ENCODE measurements around the gene LHCGR.
A peak's percentile ranks its signal among the peaks of the same experiment; 100 is the strongest.

LHCGR gene

DNA sequence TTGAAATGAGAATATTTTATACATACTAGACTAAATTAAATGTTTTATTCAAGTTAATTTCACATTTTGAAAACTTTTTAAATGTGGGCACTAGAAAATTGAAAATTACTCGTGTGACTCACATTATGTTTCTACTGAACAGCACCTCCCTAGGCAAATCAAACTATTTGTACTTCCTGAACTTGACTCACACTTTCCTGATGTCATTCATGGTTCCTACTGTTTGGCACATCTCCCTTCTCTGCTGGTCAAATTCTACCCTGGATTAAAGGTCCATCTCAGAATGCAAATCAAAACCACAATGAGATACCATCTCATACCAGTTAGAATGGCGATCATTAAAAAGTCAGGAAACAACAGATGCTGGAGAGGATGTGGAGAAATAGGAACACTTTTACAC, 16.7 kb downstream of the LHCGR start:
- DNase-seq, result no peak

DNA sequence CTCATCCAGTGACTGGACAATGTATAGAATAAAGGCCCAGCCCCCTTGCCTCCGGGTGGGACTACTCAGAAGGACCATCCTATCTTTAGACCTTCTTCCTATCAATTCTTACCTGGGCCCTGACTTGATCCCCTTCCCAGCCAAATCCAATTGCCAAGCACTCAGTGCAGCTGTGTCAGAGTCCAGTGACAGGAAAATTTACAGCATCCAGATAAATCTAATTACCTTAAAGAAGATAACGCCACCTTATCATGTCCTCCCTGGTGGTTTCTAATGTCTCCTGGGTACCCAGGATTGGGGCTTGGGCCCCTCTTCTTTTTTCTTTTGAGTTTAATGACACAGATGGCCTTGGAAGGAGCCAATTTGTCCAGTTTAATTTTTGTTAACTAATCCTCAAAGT, 19.3 kb downstream of the LHCGR start:
- no peak for DNase-seq

DNA sequence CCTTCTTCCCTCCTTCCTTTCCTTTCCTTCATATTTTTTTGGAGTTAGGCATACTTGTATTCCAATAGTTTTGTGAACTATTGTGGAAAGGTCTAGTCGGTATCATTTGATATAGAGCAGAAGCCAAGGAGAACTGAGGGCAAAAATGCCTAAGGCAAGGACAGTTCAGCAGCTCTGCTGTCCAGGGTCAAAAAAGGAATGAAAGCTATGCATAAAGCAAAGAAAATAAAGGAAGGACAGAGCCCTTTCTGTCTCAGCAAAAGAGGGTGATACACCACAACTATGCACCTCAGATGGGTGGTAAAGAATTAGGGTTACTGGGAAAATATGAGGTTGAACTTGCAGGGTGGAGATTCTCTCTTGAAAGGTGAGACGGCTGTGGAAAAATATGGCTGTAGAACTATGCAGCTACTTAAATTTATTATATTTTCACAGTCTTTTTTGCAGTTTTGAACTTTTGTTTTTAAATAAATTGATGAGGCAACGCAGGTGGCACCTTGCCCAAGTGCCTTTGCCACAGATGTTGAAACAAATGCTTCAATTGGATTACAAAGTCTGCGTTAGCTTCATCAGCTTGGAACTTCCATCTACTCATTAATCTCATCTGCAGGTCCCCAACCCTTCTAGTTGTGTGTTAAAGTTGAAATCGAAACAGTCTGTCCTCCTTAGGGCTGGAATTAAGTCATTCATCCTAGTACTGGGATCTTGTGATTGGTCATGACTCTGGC, 20.8 kb downstream of the LHCGR start:
- DNase-seq, result no peak

DNA sequence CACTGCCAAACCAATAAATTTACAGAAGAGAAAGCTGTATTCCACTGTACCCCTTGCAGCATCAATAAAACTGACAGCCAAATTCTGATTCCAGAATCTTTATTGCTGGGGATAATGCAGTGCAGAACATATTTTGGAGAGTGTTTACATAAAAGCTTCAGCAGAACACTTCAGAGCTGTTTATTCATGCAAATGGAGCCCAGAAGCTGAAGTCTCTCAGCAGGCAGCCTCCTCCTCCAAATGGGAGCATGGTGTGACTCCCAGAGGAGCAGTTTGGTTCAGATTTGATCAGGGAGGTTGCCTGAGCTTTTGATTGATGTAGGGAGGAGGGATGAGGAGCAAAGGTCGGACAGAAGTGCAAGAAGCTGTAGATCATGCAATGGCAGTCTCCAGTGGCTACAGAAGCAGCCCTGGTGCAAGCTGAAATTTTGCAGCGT, 22.4 kb downstream of the LHCGR start:
- DNase-seq, result peak; percentile 97

DNA sequence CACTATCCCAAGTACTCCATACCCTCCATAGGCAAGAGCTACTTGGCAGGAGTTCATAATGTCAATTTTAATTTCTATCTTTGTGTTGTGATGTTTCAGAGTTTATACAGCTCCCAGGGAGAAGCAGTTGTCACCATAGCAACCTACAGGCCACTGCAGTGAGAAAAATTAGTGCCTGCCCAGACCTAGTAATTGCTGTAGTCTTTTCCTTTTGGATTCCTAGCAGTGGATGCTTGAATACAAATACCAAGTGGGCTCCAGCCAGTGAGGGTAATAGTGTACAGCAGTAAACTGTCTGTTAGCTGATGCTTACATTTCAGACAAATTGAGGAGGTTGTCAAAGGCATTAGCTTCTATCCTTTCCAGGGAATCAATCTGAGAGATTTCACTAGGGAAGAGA, 26.7 kb downstream of the LHCGR start:
- DNase-seq, result no peak

DNA sequence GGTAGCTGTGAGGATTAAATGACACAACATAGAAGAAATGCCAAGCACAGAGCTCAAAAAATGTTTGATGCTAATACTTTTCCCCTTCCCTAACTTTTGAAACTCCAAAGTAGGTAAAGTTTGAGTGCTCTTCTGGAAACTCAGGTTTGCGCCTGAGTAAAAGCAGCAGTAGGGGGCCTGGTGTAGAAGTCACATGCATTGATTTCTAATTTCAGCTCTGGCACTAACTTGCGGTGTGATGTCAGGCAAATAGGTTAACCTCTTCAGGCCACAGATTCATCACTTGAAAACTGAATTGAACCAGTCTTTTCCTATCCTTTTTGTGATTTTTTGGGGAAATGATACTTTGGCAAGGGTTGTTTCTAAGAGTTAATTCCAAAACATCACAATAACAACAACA, 27.2 kb downstream of the LHCGR start:
- no peak for DNase-seq

DNA sequence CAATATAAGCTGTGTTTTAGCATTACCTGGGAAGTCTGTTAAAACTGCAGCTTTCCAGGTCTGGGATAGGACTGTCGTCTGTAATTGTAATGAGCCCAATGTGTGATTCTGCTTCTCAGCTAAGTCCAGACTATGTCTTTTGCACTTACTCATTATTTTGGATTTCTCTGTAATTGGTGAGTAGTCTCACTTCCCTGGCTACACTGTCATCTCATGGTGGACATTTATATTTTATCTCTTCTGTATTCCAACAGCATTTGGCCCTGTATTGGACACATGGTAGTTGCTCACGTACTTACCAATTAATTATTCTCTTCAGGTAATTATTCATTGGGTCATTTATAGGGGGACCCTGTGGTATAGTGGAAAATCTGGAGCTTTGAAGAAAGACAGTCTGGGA, 28.0 kb downstream of the LHCGR start:
- no peak for DNase-seq

DNA sequence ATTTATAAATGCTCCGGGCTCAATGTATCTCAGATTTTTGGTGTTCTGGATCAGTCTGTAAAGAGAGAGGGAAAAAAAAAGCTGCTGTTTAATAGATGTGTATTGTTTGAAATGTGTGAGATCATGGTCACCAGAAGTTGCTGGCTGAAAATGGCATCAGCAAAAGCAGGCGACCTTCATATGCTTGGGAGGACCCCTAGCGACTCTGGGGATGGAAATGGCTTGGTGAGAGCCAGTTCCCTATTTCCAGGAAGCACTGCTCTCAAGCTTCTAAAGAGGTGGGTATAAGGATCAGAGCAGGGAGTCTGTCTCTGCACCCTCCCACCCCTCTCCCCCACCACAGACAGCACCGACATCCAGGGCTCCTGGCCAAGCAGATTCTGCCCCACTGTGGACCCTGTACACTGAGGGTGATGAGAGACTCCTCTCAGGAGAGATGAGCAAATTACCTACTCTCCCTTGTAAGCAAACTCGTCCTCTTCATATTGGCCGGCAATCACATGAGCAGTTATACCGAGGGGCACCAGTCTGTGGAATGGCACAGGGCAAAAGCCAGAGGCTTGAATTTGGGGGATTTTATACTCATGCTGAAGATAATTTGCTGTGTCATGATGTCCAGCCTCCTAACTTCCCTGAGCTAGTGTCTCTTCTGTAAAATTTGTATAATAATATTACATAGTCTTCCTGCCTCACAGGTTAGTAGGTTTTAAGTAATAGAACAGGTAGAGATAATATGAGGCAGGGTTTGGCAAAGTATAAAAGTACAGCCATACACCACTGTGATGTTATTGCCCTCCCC, 29.6 kb downstream of the LHCGR start:
- no peak for DNase-seq

DNA sequence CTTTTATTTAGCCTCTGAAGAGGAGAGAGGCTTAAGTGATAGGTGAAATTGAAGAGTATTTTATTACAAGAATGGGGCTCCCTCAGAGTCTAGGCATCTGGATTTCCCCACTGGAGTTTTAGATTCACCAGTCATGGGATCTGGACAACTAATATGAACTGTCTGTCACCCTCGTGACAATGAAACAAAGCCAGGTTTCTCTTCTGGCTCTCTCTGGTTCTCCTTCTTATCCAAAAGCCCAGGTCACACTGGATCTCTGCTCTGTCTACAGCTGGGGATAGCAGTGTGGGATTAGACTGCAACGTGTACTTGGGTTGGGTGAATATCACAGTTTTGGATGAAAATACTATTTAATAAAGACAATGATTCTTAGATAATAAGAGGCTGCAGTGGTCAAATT, 31.2 kb downstream of the LHCGR start:
- DNase-seq, result no peak

DNA sequence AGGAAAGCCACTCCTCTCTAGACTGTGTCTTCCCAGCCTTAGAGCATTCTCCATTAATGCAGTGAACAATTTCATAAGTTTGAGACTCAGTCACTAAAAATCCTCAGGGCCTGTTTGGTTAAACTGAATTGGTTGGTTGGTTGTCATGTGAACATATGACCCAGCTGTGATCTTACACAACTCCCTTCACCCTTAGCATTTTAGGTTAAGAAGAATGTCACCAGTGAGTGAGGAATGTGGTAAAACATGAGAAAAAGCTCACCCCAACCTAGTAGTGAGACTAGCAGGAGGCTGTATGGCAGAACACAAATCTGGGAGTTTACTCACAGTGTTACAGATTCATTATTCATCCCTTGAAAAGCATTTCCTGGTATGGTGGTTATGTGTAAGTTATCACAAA, 32.4 kb downstream of the LHCGR start:
- no peak for DNase-seq

DNA sequence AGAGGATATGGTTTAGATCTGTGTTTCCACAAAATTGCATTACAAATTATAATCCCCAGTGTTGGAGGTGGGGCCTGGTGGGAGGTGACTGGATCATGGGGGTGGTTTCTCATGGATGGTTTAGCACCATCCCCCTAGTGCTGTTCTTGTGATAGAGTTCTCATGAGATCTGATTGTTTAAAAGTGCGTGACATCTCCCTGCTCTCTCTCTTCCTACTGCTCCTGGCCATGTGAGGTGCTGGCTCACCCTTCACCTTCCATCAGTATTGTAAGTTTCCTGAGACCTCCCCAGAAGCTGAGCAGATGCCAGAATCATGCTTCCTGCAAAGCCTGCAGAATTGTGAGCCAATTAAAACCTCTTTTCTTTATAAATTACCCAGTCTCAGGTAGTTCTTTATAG, 33.1 kb downstream of the LHCGR start:
- no peak for DNase-seq

DNA sequence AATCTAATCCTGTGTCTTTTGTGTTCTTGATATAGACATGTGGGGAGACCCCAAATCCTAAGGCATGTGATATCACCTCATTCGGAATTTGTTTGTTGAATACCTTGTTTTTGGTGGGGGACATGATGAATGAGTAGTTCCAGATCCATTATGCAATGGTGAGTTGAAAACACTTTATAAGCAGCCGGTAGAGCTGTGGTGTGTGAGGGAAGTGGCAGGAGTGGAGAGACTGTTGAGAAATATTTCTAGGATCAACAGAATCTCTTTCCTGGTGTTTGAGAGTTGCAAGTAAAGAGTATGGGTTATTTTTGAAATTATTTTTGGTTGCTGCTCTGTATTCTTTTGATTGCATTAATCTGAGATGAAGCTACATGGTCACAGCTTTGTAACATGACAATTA, 34.4 kb downstream of the LHCGR start:
- no peak for DNase-seq

DNA sequence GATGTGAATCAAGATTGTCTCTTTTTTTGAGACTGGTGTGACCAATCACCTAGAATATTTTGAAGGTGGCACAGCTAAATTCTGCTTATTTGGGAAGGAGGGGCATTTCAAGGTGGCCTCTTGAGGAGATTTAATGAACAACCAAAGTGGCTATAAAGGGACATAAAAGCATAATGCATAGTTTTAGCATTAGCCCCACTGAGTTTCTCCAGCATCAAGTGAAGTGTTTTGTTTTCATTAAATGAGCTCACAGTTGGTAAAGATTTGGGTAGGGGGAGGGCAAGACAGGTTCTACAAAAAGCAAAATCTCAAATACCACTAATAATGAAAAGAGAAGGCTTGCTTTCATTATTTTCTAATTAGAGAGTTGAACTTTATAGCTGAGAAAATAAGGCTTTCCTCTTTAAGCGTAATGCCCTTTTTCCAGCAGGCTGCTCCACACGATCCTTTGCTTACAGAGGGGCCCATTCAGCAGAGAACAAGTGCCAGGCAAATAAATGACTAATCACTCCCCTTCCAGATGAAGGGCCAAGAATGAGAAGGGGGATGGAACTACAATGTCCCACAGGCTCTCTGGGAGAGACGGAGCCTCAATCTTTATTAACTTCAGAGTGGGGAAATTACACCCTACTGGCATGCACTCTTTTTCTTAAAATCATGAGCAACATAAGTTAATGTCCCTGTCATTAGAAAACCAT, 35.9 kb downstream of the LHCGR start:
- no peak for DNase-seq

DNA sequence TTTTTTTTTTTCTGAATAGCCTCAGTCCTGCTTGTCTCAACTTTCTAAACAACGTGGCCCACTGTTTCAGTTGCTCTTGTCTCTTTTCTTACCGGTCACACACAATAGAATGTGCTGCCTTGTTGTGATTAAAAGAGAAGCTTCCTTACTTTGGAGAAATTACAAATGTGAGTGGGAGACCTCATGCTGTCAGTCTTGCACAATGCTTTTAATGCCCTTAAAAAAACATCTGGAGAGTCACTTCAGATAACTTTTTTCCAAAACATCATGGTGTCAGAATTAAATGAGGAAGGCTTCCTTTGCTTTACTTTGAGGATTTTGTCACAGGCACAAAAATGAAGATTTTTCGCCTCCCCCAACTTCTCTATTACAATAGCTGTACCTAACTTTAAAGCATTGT, 37.7 kb downstream of the LHCGR start:
- DNase-seq, result no peak

DNA sequence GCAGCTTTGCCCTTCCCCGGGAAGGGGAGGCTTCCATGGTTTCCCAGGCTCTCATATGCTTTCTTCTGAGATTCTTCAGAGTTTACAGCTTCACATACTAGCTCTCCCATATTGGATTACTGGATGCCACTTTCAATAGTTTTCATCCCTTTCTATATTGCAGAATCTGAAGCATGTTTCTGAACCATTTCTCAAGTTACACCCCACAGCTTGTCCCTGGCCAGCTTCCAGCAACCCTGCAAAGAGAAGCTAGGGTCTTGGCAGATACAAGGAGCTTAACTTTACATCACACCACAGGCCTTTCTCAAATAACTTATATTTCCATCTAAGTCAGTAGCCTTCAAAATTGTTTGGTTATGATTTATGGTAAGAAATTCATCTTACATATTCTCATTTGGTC, 39.6 kb downstream of the LHCGR start:
- DNase-seq, result no peak

DNA sequence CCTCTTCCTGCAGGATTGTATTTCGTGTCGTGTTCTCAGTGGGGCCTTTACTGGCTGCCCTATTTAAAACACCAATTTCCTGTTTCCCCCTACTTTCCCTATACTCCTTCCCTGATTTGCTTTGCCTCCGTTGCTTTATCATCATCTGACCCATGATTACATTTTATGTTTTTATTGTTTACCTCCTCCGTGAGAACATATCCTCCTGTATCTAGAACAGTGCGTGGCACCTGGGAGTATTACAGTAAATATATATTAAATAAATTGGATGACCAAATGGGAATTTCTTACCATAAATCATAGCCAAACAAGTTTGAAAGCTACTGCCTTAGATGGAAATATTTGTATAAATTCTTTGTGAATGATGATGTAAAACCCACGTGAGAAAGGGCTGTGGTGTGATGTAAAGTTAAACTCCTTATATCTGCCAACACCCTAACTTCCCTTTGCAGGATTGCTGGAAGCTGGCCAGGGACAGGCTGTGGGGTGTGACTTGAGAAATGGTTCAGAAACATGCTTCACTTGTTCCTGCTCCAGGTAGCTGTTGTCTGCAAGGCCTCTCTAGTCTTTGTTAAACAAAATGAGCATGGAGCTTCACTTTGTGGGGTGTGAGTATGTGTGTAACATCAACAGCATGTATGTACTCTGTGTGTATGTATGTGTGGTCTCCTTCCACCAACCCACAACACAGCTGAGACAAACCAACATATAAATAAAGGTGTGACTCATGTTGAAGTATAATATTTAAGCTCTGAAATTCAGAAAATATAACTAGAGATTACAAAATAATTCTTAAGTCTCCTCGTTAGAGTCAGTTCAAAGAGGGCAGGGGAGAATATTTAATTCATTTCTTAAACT, 40.3 kb downstream of the LHCGR start:
- DNase-seq, result no peak

DNA sequence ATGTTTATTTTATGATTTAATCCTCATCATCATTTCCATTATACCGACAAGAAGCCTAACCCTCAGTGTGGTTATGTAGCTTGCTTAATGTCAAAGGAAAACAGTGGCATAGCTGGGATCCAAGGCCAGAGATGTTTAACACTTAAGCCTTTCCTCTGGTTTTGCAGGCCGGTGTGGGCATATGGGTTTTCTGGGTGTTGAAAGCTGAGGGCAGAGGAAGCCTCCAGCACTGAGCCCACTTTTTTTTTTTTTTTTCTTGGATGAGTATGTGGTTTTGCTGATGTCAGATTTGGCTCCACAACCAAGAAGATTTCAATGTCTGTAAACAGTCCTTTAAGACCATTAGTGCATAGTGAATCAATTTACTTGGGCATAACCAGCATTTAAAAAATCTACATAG, 41.3 kb downstream of the LHCGR start:
- DNase-seq, result no peak

DNA sequence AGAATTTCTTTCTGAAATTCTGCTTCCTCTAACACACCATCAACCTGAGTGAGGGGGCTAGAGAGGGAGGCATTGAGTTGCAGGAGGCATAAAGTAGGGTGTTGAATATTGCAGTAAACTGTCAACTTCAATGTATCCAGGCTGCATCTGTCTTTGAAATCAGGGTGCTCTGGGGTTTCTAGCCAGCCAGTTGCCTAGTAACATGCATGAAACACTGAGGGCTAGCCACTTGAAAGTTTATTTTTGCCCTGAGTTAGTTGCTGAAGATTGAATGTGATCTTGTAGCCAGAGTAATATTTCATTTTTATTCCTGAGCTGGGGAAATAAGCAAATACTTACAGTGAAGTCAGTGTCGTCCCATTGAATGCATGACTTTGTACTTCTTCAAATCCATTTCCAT, 41.9 kb downstream of the LHCGR start:
- no peak for DNase-seq

DNA sequence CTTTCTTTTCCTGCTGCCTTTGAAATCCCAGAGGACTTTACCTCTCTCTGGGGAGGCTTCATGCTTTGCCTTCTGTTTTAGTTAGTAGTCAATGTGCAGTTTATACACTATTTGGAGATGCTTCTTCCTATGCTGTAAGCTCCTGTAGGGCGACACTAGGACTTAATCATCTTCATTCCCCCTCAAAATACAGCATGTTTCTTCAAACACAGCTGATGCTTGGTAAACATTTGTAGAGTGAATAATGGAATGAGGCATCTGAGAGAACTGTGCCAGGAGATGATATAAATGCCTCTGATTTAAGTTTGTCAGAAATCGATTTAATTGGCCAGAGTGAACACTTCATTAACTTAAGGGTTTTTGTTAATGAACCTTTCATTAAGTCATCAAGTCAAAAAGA, 43.4 kb downstream of the LHCGR start:
- no peak for DNase-seq

DNA sequence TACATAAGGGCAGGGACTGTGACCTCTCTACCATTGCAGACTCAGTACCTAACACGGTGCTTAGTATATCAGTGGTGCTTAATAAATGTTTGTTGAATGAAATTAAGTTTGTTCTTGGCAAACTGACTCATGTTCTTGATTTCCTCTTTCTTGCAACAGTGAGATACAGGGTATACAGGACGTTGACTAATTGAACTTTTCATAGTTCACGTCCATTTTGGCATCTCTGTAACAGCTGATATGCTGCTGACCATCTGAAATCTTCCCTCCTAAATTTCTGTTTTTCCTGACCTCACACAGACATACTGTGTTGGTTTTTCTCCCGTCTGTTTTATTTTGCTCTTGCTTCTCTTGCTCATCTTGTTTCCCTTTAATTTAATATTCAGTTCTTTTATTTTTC, 44.2 kb downstream of the LHCGR start:
- no peak for DNase-seq

DNA sequence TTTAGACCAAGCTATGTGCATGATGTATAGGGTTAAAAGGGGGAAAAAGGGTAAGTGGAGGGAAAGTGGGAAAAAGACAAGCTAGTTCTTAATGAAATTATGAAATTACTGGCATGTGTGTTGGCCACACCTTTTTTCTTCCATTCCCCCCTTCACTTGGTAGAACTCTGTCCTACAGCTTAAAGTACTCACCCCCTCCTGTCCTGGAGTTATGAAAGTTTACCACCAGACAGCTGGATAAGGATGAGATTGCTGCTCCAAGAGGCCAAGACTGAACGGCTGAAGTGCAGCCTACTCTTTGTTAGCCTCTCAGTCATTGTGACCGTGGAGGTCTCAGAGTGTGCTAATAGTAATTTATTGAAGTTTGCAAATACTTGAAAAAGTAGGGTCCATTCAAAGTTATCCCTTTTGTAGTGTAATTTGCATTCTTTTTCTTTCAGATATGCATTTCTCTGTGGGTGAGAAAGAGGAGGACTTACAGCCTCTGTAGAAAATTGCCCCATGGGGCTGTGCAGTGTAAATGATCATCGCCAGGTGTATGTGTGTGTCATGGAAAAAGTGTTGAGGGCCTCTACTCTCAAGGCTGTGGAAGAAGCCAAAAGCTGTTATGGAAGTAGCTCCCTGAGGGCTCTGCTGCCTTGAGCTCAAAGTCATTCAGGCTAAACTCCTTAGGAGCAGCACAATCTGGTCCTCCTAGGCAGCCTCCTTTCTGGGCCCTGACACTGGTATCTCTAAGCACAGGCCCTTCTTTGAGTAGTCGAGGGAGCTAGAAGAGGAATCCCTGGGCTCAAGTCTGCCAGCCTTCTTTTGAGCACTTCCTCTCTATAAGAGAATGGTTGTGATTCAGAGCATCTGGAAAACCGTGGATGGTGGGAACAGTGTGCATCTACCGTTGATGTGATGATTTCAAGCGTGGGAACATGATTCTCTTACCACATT, 46.2 kb downstream of the LHCGR start:
- DNase-seq, result no peak

DNA sequence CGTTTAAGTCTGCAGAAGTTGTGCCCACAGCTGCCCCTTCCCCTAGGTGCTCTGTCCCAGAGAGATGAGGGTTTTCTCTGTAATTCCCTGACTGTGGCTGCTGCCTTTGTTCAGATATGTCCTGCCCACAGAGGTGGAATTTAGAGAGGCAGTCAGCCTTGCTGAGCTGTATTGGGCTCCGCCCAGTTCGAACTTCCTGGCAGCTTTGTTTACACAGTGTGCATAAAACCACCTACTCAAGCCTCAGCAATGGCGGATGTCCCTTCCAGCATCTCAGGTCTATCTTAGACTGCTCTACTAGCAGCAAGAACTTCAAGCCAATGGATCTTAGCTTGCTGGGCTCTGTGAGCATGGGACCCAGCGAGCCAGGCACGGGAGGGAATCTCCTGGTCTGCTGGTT, 48.1 kb downstream of the LHCGR start:
- DNase-seq, result no peak
